A204.1 (cell line): ENCODE measurements around the gene C1orf174.
"Not testable (repeated sequence)": the region's sequence is repeated elsewhere in the genome, so short reads cannot be mapped to it uniquely, and the experiment has no call there.

ENCODE experiments used
- FAIRE-seq: peaks from 2 replicates; lab custom pipeline; 2012; peaks lifted over from hg19 to GRCh38; lab: Jason Lieb, UNC

Gene C1orf174

DNA sequence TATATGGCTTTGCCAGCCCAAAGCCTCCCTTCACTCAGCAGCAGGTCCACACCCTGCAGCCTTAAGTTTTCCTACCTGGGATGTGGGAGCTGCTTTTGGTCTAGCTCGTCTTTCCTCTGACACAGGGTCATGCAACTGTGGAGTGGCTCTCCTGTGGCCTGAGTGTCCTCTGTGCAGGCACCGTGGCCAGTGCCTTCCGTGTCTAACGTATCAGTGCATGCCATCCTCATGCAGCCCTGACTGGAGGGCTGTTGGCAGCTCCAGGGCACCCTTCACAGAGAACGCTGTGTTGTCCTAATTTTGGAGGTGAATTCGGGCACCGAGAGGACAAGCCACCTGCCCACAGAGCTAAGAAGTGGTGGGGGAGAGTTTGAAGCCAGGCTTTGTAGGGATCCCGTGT is 25.7 kb upstream of the C1orf174 start:
- FAIRE-seq: no peak

DNA sequence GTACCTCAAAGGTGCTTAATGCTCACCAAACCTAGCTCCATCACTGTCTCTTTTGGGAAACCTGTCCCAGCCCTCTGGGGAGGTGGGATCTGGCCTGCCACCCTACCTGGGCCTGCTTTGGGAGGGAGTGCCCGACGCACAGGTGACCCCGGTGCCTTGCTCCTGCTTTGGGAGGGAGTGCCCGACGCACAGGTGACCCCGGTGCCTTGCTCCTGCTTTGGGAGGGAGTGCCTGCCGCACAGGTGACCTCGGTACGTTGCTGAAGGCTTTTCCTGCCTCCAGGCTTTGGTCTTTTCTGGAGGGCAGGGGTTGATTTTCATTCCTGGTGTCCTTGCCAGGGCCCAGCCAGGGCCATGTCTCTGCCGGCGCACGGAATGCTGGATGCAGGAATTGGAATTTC is 25.2 kb upstream of the C1orf174 start:
- FAIRE-seq: no peak

DNA sequence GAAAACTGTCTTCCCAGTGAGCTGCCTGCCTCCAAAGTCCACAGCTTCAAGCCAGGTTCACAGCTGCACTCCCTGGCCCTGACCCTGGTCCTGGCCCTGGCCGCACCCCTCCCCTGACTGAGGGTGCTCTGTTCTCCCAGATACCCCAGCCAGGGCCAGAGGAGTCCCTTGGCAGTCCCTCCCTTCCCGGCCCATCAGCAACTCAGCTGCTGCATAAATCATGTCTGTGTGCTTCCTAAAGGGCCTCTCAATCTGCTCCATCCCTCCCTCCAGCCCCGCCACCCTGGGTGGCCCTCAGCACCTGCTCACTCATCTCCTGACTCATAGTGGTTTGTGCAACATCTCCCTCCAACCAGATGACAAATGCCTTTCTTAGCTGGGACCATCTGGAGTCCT is 24.8 kb upstream of the C1orf174 start:
- FAIRE-seq: no peak

DNA sequence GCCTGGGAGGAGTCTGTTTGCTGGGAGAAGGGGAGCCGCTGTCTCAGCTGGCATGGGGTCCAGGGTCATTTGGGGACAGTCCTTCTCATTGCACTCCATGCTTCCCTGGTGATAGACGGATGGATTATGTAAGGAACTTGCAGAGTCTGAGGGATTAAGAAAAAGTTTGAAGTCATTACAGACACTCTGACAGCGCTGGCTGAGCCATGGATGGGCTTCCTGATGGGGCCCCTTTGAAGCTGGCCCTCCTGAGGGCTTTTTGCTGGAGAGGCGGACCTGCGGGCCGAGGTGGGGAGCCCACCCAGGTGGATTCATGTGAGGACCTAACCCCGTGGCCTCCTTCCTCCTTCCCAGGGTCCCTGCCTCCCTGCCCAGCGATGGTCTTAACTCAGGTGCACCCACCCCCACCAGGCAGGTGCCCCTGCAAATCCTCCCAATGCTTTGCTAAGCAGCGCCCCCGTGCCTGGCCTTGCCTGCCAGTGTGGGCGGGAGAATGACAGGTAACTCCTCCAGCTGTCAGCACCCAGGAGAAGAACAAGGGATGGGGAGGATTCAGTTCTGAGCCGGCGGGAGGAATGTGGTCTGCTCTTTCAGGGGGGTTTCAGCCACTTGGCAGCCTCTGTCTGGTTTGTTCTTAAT is 24.2 kb upstream of the C1orf174 start:
- no peak for FAIRE-seq

DNA sequence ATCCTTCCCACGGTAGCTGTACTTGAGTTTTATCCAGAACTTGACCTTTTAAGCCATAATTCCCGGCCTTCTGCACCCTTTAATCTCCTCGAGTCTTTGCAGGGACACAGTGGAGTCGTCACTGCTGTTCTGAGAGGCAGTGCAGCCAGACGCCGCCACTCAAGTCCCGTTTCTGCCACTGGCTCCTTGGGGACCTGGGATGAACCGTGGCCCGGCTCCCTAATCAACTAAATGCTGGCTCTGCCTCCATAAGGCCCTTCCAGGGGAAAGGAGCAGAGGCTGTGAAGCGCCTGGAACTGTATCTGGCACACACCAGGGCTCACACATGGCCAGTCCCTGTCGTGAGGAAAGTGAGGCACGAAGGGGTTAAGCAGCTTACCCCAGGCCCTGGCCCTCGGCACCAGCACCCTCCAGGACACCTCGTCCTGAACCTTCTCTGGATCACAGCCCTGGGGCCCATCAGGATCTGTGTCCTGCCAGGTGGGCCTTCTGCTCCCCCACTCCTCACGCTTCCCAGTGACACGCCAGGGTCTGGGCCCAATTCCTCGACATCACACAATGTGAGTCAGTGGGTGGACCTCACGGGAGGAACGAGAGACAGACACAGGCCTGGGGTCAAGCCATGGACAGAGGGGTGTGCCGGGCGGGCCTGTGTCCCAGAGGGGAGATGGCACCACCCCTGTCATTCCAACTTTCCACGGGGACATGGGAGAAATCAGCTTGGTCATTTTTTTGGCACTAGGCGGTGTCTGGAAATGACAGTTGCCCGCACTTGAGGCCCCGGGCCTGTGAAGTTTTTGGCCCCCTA is 23.5 kb upstream of the C1orf174 start:
- FAIRE-seq: no peak

DNA sequence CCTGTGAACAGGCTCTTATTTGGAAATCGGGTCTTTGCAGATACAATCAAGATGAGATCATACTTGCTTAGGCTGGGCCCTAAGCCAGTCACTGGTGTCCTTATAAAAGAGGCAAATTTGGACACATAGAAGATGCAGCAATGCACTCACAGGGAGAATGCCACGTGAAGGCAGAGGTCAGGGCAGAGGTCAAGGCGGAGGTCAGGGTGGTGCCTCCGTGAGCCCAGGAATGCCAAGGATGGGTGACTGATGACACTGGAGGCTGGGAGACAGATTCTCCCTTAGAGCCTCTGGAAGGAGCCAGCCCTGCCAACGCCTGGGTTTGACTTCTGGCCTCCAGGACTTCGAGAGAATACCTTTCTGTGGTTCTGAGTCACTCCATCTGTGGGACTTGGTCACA is 22.8 kb upstream of the C1orf174 start:
- FAIRE-seq: no peak

DNA sequence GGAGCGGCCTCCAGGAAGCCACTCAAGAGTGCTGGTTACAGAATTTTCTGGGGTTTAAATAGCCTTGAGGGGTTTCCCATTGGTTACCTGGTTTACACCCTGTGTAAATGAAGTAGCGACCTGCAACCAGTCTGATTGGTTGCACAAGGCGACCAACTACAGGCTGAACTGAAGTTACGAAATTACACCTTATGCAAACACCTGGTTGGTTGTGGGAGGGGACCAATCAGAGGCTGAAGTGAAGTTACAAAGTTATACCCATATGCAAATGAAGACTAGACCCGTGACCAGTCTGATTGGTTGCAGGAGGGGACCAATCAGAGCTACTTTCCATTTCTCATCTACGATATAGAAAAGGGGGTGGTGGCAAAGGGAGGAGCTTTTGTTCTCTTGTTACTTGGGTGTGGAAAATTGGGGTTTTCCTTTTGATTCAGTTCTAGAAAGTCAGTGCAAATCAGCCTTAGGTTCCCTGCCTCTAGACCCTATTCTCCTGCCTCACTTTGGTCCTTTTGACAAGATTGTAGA is 22.2 kb upstream of the C1orf174 start:
- FAIRE-seq: no peak

DNA sequence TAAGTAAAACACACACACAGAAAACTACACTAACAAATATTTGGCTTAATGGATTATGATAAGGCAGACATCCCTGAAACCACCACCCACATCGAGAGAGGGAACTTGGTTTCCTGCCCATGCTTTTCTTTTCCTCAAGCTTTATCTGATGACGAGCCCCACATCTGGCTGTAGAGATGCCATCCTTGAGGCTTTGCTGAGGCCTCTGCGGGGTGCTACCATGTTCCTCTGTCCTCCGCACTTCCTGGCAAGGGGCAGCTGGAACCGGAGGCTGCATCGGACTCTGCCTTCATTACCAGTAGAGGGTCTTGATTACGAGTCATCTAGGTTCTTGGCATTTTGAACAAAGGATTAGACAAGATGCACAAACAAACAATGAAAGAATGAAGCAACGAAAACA is 21.7 kb upstream of the C1orf174 start:
- FAIRE-seq: no peak

DNA sequence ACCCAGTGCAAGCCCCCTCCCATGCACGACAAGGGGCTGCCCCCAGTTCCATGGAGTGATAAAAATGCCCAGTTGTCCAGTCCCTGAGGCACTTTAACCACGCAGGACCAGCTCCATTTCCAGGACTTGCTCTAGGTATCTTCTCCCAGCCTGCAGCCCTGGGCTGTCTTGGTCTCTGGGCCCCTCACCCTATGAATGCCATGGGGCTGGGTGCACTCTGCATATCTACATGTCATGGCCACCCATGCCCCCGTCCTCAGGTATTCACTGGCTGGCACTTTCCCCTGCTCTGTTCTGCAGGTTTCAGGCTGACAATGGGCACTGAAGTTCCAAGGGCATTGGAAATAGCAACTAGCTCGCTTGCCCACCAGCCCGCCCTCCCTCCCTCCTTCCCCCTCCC is 19.6 kb upstream of the C1orf174 start:
- no peak for FAIRE-seq

DNA sequence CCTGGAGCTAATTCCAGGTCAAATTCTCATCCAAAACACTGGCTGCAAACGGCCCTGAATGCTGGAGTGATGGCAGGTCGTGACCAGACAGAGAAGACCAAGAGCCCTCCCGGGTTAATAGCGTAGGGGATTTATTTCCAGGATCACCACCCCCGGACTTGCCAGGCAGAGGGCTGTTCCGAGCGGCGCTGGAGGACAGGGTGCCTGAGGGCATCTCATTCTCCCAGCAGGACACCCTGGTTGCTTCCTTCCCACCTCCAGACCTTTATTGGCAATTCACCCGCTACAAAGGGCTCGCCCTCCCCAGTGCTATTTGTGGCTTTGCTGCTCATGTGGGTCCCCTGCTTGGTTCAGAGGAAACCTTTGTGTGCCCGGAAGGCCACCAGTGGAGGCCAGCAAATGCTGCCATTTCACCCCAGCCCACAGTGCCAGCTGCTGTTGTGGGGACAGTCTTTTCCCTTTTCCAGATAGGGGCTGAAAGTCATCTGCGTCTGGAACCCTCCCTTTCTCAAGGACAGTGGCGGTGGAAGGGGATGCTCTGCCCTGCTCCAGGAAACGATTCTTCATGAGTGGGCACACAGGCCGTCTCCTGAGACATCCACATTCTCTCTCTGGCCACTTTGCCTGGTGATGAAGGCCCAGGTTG is 19.0 kb upstream of the C1orf174 start:
- no peak for FAIRE-seq

DNA sequence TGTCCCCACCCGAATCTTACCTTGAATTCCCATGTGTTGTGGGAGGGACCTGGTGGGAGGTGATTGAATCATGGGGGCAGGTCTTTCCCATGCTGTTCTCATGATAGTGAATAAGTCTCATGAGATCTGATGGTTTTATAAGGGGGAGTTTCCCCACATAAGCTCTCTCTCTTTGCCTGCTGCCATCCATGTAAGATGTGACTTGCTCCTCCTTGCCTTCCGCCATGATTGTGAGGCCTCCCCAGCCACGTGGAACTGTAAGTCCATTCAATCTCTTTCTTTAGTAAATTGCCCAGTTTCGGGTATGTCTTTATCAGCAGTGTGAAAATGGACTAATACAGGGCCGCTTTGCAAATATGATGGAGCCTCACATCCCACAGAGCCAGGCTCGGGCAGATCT is 18.3 kb upstream of the C1orf174 start:
- FAIRE-seq: not testable (repeated sequence)

DNA sequence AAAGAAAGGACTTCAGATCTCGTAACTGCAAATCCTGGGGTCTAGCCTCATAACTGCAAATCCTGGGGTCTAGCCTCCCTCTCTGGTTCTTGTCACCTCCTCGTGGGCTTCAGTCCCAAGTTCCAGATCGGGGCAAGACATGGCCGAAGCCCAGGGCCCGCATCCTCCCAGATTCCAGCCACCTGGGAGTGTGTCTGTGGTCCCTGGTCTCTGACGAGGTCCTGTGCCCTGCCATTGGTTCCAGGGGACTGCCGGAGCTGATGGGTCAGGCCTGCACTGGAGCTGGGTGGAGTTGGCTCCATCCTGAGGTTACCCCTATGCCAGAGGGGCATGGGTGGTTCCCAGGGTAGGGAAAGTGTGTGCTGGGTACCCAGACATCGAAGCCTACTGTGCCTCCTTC is 17.7 kb upstream of the C1orf174 start:
- no peak for FAIRE-seq

DNA sequence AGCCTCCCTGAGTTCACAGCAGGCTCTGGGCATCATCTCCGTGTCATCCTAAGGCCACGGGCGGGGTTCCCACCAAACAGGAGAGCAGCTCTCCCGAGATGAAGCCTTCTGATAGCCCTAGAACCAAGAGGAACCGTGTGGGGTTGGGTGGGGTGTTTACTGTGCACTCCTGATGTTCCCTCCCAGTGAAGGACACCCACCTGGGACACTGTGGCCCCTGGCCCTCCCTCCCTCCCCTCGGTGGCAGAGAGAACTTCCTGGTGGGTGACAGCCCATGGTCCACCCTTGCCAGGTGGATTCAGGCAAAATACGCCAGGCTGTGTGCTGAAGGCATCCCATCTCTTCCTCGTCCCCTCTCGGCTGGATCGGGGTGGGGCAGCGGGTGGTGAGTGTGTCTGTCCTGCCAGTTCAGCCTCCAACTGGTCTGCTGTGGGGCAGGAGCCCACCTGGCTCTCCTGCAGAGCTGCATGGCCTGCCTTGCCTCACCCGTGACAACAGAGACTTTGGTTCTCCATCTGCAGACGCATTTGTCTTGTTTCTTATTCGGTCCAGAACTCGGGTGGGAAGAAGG is 15.6 kb upstream of the C1orf174 start:
- no peak for FAIRE-seq

DNA sequence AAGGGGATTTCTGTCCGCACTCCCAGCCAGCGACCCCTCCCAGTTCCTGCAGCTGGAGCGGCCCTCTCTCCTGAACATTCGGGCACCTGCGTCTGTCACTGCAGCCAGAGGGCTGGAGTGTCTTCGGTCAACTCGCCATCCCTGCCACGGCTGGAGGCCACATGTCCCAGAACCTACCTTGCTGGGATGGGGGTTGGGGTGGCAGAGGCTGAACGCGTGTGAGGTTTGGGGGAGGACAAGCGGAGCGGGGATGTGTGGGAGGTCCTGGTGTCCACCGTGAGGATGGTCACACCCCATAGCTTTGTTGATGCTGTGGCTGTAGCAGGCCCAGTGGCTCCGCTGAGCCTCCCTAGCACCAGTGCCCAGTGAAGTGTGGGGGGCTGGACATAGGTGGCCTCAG is 14.8 kb upstream of the C1orf174 start:
- no peak for FAIRE-seq

DNA sequence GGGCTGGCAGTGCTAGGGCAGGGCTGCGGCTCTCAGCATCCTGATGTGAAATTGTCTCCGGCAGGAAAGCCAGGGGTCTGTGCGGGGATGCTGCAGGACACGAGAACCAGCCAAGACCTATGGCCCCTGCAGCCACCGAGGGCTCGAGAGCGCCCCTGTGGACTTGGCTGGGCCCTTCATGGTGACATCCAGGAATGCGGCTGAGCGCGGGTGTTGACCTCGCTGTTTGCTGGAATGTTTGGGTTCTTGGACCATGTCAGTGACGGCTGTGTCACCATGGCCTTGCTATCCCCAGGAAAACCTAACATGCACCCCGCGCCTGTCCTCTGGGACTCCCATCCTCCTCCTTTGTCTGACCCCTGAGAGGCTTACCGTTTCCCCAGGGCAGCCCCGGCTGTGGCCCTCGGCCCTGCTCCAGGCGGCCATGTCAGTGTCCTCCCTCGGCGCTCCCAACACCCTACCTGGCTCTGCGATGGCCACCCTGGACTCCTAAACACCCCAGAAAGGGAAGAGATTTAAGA is 14.3 kb upstream of the C1orf174 start:
- no peak for FAIRE-seq

DNA sequence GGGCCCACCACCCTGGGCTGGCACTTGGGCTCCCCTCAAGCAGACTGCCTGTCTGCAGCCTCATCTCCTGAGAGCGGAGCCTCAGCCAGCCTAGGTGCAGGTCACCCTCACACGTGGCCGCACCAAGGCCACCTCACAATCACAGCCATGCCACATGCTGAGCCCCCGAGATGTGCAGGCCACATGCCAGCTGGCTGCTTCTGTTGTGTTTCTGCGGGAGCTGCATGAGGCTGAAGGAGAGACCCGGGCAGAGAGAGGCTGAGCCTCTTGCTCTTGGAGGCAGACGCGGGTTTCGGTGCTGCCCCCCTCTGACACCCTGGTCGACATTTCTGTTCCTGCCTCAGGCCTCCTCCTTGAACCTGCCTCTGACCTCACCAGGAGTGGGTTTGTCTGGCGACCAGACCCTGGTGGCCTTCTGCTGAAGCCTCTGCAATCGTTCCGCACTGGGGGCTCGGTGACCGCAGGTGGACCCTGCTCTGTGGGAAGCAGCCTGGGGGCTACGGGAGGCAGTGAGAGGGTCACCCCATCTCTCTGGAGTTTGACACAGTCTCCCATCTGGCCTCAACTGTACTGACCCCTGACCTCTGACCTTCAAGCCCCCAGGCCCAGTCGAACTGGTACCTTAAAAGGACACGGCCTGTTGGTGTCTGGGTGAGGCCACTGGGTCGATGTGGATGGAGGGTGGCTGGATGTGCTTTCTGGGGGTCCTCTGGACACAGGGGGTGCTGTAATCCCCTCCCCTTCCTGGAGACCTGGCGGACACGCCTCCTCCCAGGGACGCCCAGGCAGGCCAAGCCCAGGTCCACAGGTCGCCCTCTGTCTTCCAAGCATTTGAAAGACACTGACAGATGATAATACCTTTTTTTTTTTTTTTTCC is 13.0 kb upstream of the C1orf174 start:
- FAIRE-seq: no peak

DNA sequence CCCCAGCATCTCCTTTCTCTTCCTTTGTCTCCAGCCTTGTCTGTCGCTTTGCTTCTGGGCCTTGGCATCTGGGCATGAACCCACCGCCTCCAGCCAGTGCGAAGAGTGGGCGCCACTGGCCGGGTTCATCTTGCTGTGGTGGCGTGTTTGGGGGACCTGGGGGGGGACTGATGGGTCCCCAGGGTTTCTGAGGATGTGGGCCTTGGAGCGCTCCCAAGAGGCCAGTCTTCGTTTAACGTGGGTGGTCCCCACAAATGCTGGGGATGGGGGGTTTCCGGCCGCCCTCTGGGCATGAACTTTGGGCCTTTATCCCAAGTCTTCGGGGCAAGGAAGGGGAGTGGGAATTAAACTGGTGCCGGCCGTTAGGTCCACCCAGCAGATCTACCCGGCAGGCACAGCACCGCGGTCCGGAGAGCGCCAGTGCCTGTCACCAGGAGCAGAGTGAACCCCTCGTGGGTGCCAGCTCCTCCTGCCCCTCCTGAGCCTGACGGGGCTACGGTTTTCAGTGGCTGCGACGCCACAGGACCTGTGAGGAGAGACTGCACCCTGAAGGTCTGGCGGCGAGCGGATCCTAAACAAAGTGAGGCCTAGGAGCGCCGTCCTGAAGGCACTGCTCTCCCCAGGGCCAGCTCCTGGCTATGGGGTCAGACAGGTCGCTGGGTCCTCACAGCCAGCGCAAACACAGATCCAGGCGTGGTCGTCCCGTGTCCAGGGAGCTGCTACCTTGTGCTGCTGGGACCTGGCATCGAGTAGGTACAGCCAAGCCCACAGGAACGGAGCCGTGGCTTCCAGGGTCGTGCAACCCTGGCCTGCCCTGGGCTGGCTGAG is 12.1 kb upstream of the C1orf174 start:
- FAIRE-seq: no peak

DNA sequence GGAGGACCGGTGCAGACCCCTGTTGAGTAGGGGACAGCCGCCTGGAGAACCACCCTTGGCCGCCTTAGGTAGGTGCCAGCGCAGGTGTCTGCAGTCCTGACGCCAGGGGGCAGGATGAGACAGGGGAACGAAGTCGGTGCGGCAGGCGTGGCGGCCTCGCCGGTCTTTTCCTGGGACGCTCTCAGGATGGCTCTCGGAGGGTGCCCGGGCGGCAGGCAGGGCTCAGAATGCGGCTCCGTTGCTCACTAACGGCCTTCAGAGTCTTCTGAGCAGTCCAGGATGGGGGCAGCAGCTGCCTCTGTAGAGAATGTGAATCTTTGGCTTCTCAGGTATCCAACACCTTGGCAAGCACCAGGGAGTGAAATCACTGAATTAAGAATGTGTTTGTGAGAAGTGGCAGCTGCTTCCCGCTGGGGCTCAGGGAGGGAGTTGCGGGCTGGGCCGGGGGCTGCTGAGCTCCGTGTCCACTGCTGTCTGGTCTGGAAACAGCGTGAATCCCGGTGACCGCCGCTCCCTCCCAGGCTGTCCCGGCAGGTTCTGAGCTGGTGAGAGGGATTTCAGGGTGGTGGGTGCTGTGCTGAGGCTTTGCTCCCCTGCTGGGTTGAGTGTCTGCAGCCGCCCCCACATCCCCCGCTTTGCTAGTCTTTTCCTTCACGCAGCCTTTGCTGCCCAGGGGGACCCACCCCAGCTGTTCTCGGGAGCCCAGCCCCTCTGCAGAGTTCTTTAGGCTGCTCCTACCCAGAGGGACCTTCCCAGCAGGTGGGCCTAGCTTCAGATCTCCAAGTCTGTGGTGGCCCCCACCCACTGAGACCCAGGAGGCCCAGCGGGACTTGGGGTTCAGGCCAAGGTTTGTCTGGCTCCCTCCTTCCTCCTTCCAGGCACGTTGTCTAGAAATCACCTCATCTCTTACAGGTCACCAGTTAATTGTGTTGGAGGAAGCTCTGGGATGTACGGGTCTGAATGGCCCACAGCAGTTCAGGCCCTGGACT is 11.1 kb upstream of the C1orf174 start:
- no peak for FAIRE-seq

DNA sequence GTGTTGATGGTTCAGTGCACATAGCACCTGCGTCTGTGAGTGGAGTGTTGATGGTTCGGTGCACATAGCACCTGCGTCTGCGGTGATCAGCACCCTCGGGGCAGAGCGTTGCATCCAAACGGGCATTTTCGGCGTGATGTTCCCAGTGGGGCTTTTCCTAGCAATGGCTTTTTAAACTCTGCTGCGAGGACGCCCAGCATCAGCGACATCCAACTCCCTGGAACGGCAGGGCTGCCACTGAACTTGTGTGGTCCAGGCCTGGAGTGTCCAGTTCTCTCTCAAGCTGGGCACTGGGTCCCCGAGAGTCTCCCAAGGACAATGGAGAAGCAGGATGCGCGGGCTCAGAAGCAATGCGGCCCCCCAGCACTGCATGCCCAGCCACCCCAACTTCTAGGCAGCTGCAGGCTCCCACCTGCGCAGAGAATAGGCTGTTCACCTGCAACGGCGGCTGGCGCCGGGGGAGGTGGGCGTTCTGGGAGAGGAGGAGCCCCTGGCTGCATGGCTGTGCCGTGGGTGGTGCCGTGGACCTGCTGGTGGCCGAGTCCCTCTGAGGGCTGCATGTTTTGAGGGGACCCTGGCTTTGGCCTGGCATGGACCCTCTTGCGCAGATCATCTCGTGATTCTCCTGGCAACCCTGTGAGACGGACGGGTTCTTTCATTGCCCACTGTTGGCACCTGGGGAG is 10.1 kb upstream of the C1orf174 start:
- no peak for FAIRE-seq
